Measurements from ENCODE around the gene FOXK1. TPM values are rescaled to one million over a fixed set of nuclear protein-coding genes. Genes with fewer than 3 reads are reported as not detected.

The FOXK1 gene
- total and polyA plus RNA-seq, 9 of the 15 experiments (the other 6 are each of a cell fraction or from before 2014, with no cell fraction given): 0.32 to 45.5 (median 8.1) TPM

GRCh38 chr7:4765776-4766490 lies 83.8 kb downstream of the FOXK1 start:
- Histone ChIP-seq H3K4me2 (ENCODE audit: insufficient read depth, low read length) (no peak overlapping the region), H3K4me1 (replicated peaks in 1 of 2; ENCODE audit: control insufficient read depth in 2 of 2, insufficient read depth in 2 of 2, low read length in 2 of 2) (peaks cover 0 to 12% of the 10 kb centered on the region in 2 experiments; a peak in 1 of 5 replicates), H3K4me3 (no peak overlapping the region), H3K9me1 (ENCODE audit: control insufficient read depth, insufficient read depth, low read length) (peaks cover 5% of the 10 kb centered on the region), H3K9me3 (replicated peaks; ENCODE audit: control insufficient read depth, insufficient read depth, low read depth, low read length) (no peaks in the 10 kb centered on the region), H3K27ac (ENCODE audit: extremely low read depth, low read depth, low read length) (no peak overlapping the region), H3K9ac (ENCODE audit: insufficient read depth in 1 of 2, low read depth in 2 of 2, low read length in 2 of 2) (peak overlapping the region in 1 of 2 experiments; percentile 4; a peak in 1 of 4 replicates), H2AFZ (ENCODE audit: low read depth, low read length) (no peak overlapping the region), H3K36me3 (ENCODE audit: control insufficient read depth, insufficient read depth, low read length) (peaks cover 54% of the 10 kb centered on the region; the same call in 2 of the 3 replicates), H4K20me1 (replicated peaks; ENCODE audit: control insufficient read depth, insufficient read depth, low read length) (0 out of 2 replicates have a peak, but pooled peaks cover 4% of the 10 kb centered on the region), H3K27me3 (ENCODE audit: control insufficient read depth in 2 of 2, insufficient read depth in 2 of 2, low read length in 2 of 2) (no peaks in the 10 kb centered on the region), H3K79me2 (ENCODE audit: control insufficient read depth, insufficient read depth, low read length) (no peaks in the 10 kb centered on the region)
- intact Hi-C loops (cut with micrococcal nuclease): no loop called here
- DNase-seq (ENCODE audit: extremely low read depth in 1 of 4, low spot score in 3 of 4) (no peak), FAIRE-seq (no peak), ATAC-seq (peak; percentile 24; the same call in 2 of the 3 replicates)
- no TSS peak for BruUV-seq (replicated peaks)
- in situ Hi-C loops (cut with MboI): no loop called here
- ChIA-PET POLR2A (interaction anchor here (1.5 kb wide), 1 partner anchor 9 kb away, joined by 11 read pairs; the partner anchor contains the start of gene AP5Z1), CTCF (ENCODE audit: low intra/inter-chr PET ratio) (no interaction called here)
- 88% methylated on average over 23 of the region's 23 CpGs for WGBS (ENCODE audit: insufficient coverage, low coverage, missing lambda C conversion rate)
- TF ChIP-seq, protein P1, sequence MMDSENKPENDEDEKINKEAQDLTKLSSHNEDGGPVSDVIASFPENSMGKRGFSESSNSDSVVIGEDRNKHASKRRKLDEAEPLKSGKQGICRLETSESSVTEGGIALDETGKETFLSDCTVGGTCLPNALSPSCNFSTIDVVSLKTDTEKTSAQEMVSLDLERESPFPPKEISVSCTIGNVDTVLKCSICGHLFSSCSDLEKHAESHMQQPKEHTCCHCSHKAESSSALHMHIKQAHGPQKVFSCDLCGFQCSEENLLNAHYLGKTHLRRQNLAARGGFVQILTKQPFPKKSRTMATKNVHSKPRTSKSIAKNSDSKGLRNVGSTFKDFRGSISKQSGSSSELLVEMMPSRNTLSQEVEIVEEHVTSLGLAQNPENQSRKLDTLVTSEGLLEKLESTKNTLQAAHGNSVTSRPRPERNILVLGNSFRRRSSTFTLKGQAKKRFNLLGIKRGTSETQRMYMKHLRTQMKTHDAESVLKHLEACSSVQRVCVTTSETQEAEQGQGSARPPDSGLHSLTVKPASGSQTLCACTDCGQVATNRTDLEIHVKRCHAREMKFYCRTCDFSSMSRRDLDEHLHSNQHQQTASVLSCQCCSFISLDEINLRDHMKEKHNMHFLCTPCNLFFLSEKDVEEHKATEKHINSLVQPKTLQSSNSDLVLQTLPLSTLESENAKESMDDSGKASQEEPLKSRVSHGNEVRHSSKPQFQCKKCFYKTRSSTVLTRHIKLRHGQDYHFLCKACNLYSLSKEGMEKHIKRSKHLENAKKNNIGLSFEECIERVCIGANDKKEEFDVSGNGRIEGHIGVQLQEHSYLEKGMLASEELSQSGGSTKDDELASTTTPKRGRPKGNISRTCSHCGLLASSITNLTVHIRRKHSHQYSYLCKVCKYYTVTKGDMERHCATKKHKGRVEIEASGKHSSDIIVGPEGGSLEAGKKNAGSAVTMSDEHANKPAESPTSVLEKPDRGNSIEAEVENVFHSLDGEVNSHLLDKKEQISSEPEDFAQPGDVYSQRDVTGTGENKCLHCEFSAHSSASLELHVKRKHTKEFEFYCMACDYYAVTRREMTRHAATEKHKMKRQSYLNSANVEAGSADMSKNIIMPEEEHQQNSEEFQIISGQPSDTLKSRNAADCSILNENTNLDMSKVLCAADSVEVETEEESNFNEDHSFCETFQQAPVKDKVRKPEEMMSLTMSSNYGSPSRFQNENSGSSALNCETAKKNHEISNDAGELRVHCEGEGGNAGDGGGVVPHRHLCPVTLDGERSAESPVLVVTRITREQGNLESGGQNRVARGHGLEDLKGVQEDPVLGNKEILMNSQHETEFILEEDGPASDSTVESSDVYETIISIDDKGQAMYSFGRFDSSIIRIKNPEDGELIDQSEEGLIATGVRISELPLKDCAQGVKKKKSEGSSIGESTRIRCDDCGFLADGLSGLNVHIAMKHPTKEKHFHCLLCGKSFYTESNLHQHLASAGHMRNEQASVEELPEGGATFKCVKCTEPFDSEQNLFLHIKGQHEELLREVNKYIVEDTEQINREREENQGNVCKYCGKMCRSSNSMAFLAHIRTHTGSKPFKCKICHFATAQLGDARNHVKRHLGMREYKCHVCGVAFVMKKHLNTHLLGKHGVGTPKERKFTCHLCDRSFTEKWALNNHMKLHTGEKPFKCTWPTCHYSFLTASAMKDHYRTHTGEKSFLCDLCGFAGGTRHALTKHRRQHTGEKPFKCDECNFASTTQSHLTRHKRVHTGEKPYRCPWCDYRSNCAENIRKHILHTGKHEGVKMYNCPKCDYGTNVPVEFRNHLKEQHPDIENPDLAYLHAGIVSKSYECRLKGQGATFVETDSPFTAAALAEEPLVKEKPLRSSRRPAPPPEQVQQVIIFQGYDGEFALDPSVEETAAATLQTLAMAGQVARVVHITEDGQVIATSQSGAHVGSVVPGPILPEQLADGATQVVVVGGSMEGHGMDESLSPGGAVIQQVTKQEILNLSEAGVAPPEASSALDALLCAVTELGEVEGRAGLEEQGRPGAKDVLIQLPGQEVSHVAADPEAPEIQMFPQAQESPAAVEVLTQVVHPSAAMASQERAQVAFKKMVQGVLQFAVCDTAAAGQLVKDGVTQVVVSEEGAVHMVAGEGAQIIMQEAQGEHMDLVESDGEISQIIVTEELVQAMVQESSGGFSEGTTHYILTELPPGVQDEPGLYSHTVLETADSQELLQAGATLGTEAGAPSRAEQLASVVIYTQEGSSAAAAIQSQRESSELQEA (IDR thresholded peaks at IDR 0.05; ENCODE audit: low read depth): no peak
- TF ChIP-seq MECOM (CRISPR knock-in tag; IDR thresholded peaks at IDR 0.05) (no peak), CTCFL (IDR thresholded peaks at IDR 0.05; ENCODE audit: borderline replicate concordance, insufficient read depth, low read depth, low read length, poor library complexity, severe bottlenecking) (peak; percentile 5), CTCF (IDR thresholded peaks at IDR 0.05 in 2 of 3, conservative IDR thresholded peaks at IDR 0.05 in 1 of 3; ENCODE audit: insufficient read depth in 2 of 3, low read depth in 1 of 3, low read length in 3 of 3) (0 out of 6 replicates have a peak, but pooled peaks of 1 of the 3 experiments have one; percentile 25), RBM22 (IDR thresholded peaks at IDR 0.05; ENCODE audit: low read depth, low read length, poor library complexity, severe bottlenecking) (peak; percentile 76)

Measured in K562 (cell line).